VCaP (cell line): Measurements from ENCODE around the gene ATXN1.

Experiments used
- H3K27ac ChIP-seq: fragments of 450-650 bp; 2 replicates; pipeline ENCODE4 v1.5.1; 2017
- CTCF ChIP-seq: fragments of 450-650 bp; conservative IDR thresholded peaks from 2 replicates; pipeline ENCODE4 v1.5.1; 2017; ENCODE audit warnings: mild to moderate bottlenecking, moderate library complexity

ATXN1 gene

DNA sequence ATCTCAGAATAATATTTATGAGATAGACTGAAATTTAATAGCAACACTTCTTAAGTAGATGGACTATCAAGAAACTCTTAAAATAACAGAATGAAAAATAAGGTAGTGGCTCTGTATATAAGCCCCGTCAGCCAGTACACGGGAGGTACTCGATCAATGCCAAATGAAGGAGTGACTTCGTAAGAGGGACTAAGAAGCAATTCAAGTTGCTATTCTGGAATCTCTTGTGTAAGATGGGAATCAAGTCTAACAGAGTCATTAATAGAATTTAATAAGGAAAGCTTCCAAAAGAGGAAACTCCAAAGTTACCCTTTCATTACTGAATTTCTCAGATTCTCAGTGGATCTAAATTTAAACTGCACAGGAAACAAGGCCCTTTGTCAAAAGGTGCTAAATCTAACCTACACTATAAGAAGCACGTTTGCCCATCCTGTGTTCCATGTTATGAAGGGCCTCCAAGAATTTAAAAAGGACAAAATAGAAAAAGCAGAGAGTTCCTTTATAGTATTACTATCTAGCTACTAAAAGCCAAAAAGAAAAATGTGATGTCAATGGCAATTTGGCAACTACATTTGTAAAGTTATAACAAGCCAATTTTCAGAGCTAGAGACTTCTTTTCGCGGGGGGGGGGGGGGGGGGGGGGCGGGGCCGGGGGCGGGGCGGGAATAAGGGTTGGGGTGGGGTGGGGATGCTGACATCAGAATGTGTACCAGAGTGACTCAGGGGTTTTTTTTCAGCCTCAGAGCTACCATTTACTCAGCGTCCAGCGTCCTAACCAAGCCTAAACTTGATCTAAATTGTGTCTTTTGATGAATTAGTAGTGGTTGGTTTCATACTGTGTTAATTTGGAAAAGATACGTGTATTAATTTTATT, 322.3 kb downstream of the ATXN1 start:
- TF ChIP-seq CTCF = no peak
- H3K27ac ChIP-seq = no peak overlapping the region

- no peak for TF ChIP-seq CTCF
- H3K27ac ChIP-seq = no peak overlapping the region
These were observed 323.3 kb downstream of the ATXN1 start for GRCh38 chr6:16437984-16438383.

GRCh38 chr6:16437095-16437494, 324.2 kb downstream of the ATXN1 start:
- no peak for TF ChIP-seq CTCF
- H3K27ac ChIP-seq = no peak overlapping the region

- H3K27ac ChIP-seq = no peak overlapping the region
- no peak for TF ChIP-seq CTCF
These were observed 324.7 kb downstream of the ATXN1 start for GRCh38 chr6:16436550-16436949.

GRCh38 chr6:16434885-16435284, 326.4 kb downstream of the ATXN1 start:
- no peak overlapping the region for H3K27ac ChIP-seq

GRCh38 chr6:16433338-16433890, 327.8 kb downstream of the ATXN1 start:
- TF ChIP-seq CTCF = no peak
- no peak overlapping the region for H3K27ac ChIP-seq

More at GRCh38 chr6:16434885-16435284, 326.4 kb downstream of the ATXN1 start:
- no peak for TF ChIP-seq CTCF

- H3K27ac ChIP-seq = no peak overlapping the region
- TF ChIP-seq CTCF = no peak
These were observed 328.9 kb downstream of the ATXN1 start for GRCh38 chr6:16432075-16433032.
